NCI-H774 (cell line): ENCODE results near the gene NPIPA1.
A peak's percentile ranks its signal among the peaks of the same experiment; 100 is the strongest.
"Not testable (repeated sequence)": the region's sequence is repeated elsewhere in the genome, so short reads cannot be mapped to it uniquely, and the experiment has no call there.

Source experiments
- DNase-seq: peaks from one replicate; lab custom pipeline; 2025; lab: John Stamatoyannopoulos, UW

Gene NPIPA1

DNA sequence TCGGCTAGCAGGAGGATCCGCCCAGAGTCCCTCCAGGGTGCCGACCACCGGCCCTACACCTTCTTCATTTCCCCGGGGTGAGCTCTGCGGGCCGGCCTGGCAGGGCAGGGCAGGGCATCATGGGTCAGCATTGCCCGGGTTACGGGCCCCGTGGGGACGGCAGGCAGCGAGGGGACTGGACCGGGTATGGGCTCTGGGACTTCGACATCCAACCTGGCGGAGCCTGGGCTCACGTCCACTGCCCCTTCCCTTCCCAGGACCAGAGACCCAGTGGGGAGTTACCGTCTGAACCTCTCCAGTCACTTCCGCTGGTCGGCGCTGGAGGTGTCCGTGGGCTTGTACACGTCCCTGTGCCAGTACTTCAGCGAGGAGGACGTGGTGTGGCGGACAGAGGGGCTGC is 7.0 kb upstream of the NPIPA1 start:
- DNase-seq = not testable (repeated sequence)

DNA sequence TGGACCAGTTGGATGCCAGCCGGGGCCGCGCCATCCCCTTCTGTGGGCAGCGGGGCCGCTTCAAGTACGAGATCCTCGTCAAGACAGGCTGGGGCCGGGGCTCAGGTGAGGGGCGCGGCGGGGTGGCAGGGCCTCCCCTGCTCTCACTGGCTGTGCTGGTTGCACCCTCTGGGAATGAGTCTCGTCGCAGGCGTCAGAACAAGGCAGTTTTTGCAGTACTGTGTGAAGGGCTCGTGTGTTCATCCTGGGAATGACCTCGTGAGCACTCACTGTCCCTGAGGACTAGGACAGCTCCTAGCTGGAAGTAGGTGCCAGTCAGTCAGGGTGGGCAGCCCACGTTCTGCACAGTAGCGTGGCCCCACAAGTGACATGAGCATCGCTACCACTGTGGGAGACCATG is 6.3 kb upstream of the NPIPA1 start:
- not testable (repeated sequence) for DNase-seq

DNA sequence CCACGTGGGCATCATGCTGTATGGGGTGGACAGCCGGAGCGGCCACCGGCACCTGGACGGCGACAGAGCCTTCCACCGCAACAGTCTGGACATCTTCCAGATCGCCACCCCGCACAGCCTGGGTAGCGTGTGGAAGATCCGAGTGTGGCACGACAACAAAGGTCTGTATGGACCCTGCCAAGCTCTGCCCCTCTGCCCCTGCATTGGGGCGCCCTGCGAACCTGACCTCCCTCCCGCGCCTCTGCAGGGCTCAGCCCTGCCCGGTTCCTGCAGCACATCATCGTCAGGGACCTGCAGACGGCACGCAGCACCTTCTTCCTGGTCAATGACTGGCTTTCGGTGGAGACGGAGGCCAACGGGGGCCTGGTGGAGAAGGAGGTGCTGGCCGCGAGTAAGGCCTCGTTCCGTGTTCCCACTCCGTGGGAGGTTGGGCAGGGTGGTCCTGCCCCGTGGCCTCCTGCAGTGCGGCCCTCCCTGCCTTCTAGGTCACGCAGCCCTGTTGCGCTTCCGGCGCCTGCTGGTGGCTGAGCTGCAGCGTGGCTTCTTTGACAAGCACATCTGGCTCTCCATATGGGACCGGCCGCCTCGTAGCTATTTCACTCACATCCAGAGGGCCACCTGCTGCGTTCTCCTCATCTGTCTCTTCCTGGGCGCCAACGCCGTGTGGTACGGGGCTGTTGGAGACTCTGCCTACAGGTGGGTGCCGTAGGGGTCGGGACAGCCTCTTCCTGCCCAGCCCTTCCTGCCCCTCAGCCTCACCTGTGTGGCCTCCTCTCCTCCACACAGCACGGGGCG is 4.5 kb upstream of the NPIPA1 start:
- DNase-seq = not testable (repeated sequence)

DNA sequence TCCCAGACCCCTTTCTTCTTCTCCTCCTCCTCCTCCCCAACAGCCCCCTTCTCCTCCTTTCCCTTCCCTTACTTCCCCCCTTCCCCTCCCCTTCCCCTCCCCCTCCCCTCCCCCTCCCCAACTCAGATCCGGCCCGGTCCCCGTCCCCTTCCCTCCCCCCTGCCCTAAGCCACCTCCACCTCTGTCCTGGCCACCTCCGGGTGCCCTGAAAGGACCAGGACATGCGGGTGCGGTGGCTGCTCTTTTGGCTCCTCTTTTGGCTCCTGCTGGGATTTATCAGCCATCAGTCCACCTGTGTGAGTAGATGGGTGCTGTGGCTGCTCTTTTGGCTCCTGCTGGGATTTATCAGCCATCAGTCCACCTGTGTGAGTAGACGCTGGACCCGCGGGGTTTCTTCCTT is 751 bp downstream of the NPIPA1 start:
- not testable (repeated sequence) for DNase-seq

DNA sequence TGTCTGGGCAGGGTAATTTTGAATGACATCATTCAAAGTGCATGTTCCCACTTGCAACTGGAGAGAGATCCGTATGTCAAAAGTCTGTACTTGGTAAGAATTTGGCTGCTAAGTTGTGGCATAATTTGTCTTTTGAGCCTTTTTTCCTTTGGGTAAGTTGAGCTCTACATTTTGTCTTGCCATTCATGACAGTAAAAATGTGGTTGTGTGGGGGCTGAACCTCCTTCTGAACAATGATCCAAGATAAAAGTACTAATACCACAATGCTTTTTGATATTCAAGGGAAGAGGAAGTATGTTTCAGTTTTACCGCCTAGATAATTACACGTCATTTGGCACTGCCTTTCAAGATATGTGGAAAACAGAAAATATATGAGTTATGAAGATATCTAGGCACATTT is 5.4 kb downstream of the NPIPA1 start:
- DNase-seq = not testable (repeated sequence)

DNA sequence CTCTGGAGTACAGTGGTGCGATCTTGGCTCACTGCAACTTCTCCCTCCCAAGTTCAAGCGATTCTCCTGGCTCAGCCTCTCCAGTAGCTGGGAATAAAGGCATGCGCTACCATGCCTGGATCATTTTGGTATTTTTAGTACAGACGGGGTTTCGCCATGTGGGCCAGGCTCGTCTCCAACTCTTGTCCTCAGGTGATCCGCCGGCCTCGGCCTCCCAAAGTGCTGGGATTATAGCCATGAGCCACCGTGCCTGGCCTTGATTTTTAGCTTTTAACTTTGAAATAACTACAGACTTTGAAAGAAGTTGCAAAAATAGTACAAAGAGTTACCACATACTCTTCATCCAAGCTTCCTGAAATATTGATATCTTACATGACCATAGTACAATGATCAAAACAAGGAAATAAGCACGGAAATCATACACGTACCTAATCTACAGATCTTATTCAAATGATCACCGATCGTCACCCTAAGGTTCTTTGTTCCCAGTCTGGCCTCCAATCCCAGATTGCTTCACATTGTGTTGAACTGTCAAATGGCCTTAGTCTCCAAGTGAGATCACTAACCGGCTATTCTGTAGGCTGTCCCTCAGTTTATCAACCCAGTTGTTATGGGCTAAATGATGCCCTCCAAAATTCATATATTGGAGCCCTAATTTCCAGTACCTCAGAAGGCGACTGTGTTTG is 18.4 kb downstream of the NPIPA1 start:
- DNase-seq = no peak

DNA sequence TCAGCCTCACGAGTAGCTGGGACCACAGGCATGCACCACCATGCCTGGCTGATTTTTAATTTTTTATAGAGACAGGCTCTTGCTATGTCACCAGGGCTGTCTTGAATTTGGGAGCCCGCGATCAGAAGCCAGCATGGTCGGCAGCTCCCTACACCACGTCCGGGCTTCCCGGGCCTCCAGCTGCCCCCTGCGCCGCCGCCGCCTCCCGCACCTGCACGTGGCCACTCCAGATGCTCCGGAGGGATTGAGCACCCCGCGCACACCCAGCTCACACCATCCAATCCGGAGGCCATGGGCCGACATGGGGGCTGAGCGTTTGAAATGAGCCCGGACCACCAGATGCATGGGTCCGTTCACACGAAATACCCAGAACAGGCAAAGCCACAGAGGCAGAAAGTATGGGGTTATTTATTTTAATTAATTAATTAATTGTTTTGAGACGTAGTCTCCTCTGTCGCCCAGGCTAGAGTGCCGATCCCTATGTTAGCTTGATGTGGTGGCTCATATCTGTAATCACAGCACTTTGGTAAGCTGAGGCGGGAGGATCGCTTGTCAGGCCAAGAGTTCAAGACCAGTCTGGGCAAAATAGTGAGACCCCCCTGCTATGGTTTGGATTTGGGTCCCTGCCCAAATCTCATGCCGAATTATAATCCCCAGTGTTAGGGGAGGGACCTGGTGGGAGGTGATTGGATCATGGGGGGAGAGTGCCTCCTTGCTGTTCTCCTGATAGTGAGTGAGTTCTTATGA is 20.5 kb downstream of the NPIPA1 start:
- no peak for DNase-seq

DNA sequence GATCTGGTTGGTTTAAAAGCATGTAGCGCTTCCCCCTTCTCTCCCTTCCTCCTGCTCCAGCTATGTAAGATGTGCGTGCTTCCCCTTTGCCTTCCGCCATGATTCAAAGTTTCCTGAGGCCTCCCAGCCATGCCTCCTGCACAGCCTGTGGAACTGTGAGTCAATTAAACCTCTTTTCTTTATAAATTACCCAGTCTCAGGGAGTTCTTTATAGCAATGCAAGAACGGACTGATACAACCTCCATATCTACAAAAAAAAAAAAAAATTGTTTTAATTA is 21.0 kb downstream of the NPIPA1 start:
- no peak for DNase-seq

DNA sequence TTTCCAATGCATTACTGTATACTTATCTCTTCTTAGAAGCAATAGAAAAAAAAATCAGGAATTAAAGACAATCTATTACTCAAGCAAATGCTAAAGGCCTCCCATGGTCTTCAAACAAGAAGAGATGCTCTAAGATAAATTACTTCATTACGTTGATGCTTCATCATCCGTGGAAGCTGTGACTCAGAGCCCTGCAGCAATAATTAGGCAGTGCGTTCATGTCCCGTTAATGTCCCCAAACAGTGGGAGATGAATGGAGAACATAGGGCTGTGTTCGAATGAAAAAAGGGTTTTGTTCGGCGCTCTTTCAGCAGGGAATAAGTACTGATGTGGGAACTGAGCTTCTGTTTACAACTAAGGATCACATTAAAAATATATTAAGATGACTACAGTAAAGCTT is 21.7 kb downstream of the NPIPA1 start:
- no peak for DNase-seq

DNA sequence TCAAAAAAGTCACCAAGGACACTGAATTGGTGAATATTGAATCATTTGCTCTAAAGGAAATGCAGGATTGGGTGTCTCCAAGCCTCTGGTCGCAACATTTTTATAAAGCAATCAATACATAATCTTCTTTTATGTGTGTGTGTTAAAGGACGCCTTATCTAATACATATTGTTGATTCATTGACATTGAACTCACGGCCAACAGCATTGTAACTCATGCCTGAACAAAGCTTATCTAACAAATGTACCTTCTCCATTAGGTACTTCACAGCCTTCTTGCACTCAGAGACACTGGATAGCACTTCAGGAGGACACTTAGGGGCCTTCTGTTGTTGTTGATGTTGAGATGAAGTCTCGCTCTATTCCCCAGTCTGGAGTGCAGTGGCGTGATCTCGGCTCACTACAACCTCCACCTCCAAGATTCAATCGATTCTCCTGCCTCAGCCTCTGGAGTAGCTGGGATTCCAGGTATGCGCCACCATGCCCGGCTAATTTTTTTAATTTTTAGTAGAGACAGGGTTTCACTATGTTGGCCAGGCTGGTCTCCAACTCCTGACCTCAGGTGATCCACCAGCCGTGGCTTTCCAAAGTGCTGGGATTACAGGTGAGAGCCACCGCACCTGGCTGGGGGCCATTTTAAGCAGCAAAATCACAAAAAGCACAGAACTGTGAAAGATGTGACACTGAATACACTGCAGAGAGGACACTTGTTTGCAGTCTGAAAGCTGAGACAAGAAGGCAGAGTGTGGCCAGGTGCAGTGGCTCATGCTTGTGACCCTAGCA is 24.4 kb downstream of the NPIPA1 start:
- no peak for DNase-seq

DNA sequence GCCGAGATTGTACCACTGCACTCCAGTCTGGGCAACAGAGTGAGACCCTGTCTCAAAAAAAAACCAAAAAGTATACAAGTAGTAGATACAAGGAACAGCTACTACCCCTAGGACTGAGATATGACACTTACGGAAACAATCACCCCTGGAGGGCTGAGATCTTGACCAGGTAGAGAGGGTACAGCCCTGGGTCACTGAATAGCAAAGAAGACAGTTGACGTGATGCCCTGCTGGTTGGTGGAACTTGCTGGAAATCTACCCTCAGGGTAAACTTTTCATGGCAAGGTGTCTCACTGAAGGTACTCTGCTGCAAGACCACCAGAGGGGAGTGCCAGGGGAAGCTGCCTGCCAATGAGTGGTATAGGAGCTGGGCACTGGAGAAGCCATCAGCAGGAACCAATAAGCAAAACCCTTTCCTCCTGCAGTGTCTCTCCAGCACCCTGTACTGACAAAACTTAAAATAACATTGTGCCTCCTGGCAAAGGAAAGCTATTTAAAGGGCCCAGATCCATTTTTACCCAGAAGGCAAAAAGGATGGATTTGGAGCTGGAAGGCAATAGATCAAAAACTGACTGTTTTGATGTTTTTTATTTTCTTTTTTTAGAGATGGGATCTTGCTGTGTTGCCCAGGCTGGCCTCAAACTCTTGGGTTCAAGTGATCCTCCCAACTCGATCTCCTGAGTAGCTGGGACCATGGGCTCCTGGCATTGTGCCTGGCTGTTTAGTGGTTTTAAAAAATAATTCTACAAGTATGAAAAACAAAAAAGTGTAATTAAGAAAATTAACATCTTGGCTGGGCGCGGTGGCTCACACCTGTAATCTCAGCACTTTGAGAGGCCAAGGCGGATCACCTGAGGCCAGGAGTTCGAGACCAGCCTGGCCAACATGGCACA is 26.3 kb downstream of the NPIPA1 start:
- DNase-seq = no peak

DNA sequence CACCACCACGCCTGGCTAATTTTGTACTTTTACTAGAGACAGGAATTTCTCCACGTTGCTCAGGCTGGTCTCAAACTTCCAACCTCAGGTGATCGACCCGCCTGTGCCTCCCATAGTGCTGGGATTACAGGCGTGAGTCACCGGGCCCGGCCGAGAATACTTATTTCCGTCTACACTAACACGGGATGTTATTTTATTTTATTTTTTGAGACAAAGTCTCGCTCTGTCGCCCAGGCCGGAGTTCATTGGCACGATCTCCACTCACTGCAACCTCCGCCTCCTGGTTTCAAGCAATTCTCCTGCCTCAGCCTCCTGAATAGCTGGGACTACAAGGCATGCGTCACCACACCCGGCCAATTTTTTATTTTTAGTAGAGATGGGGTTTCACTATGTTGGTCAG is 28.1 kb downstream of the NPIPA1 start:
- DNase-seq = no peak

DNA sequence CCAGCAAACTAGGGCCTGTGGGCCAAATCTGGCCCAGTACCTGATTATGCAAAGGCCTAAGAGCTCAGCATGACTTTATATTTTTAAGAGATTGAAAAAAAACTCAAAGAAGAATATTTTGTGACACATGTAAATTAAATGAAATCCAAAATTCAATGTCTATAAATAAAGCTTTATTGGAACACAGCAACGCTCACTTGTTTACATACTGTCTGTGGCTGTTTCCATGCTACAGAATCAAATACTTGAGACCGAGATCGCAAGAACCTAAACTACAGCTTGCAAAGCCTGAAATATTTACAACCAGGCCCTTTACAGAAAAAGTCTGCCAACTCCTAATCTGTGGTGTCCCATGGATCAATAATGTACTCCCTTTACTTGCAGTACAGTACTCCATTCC is 32.6 kb downstream of the NPIPA1 start:
- DNase-seq = not testable (repeated sequence)

DNA sequence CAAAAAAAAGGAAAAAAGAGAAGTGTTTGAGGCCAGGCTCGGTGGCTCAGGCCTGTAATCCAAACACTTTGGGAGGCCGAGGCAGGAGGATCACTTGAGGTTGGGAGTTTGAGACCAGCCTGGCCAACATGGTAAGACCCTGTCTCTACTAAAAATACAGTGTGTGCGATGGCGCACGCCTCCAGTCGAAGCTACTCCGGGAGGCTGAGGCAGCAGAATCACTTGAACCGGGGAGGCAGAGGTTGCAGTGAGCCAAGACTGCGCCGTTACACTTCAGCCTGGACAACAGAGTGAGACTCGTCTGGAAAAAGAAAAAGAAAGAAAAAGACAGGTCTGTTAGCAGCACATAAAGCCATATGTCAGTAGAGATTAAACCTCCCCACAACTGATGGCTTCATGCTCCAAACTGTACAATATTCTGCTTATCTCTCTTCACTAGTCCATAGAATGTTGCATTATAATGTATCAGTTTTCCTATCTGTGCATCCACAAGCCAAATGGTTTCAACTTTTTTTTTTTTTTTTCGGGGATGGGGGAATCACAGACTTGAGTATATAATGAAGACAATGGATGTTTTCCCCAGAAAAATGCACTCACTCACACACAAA is 34.5 kb downstream of the NPIPA1 start:
- DNase-seq = not testable (repeated sequence)

DNA sequence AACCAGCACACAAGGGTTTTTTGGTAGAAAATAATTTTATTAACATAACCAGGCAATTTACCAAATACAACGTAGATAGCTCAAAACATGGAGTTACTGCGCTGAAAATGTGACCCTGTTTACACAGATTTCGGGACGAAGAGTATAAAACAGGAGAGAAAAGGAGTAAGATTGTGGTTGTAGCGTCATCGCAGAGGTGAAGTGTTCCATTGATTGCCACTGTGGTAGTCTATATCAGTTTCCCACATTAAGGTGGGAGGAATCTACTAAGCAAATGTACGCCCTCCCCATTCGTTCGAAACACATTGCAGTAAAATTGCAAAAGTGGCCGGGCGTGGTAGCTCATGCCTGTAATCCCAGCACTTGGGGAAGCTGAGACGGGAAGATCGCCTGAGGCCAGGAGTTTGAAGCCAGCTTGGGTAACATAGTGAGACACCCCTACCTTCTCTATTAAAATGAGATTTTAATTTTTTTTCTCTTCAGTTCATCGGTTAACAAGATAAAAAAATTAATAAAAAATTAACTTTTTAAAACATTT is 36.6 kb downstream of the NPIPA1 start:
- not testable (repeated sequence) for DNase-seq

DNA sequence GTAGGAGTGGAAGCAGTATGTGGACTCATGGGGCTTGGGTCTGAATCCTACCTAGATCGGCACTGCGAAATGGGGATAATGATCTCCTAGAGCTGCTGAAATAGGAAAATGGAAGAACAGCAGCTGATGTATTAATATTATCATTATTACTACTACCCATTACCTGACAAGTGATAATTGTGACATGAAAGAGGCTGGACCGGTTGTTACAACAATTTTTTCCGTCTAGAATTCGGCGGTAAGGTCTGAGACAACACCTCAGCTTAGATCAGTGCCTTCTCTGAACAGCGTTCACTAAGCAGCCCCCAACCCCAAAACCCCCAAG is 37.0 kb downstream of the NPIPA1 start:
- not testable (repeated sequence) for DNase-seq

DNA sequence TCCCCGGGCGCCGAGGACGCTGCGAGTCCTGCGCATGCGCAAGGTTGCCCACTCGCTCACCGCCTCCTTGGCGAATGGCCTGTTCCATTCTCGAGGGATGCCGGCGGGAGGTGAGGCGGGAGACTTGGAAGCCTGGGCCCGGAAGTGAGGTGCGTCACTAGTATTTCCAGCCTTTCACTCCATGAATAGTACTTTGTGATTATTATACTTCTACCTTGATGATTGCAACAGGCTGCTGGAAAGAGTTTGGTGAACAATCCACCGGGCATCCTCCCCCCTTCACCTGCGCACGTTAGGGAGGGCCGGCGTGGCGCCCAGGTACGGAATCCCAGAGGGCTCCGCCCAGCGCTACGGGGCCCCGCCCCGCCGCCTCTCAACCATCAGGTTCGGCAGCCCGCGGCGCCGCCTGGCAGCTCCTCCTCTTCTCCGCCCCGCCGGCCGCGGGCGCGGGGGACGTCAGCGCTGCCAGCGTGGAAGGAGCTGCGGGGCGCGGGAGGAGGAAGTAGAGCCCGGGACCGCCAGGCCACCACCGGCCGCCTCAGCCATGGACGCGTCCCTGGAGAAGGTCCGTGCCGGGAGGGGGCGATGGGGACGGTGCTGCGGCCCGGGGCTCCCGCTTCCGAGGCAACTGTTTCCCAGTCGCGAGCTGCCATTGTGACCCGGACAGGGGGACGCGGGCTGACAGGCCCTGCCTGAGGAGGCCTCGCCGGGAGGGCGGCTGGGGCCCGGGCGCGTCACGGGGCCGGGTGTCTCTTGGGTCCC is 37.6 kb downstream of the NPIPA1 start, which contains the start of gene PDXDC1:
TSS of gene PDXDC1 (plus strand) at position 371 of the 762 bp plus-strand sequence. CDS start at position 545, 174 bp downstream.
- peak; percentile 98 for DNase-seq

DNA sequence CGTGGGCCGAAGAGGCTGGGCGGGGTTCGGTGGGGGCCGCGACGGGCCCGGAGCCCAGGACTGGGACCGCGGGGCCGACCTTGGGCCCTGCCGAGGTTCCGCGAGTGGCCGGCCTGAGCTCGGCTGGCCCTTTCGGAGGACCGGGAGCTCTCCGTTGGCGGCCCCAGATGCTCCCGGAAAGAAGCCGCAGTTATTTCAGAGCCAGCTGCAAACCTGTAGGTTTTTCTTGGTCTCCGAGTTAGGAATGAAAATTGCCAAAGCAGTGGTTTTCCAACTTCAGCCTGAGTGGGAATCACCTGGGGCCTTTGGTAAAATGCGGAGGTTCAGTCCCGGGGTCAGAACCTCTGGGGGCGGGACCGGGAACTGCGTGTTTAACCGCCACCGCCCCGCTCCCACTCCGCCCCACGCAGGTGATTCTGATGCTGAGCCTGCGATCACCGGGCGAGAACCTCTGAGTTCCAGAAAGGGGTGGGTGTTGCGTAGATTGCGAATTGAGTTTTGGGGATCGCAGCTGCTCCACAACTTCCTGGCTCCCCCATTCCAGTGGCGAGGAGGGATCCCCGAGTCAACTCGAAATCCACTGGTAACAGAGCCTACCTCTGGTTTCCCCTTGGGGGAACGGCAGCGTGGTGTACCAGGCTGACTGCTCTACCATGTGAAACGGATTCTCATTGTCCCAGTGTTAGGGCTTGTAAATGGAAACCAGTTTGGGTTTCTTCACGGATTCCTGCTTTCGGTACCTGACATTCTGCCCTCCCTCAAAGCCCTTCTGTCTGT is 38.4 kb downstream of the NPIPA1 start:
- DNase-seq = not testable (repeated sequence)
